SK-N-SH treated with all-trans-retinoic acid at 6 μM for 48 hours (cell line): Measurements from ENCODE around the gene POLR1D.
A peak's percentile ranks its signal among the peaks of the same experiment; 100 is the strongest.

Source experiments
- ATAC-seq: fragments of 200-7000 bp; cut with Tn5 transposase; 3 replicates; pipeline ENCODE4 v1.9.1; 2020; ENCODE audit warnings: mild to moderate bottlenecking, moderate library complexity
- CSDC2 ChIP-seq: fragments of 250-450 bp; sonication (Bioruptor Pico); IDR thresholded peaks from 2 replicates; pipeline ENCODE4 v1.5.0; 2020; ENCODE audit warnings: mild to moderate bottlenecking, moderate library complexity
- CSRNP3 ChIP-seq: fragments of 250-450 bp; sonication (Bioruptor Pico); IDR thresholded peaks from 2 replicates; pipeline ENCODE4 v1.5.1; 2021; ENCODE audit warnings: mild to moderate bottlenecking, moderate library complexity
- ESRRG ChIP-seq: fragments of 250-450 bp; sonication (Bioruptor Pico); IDR thresholded peaks from 2 replicates; pipeline ENCODE4 v1.6.1; 2021; ENCODE audit warnings: mild to moderate bottlenecking
- GLIS3 ChIP-seq: fragments of 250-450 bp; sonication (Bioruptor Pico); IDR thresholded peaks from 2 replicates; pipeline ENCODE4 v1.5.0; 2020; ENCODE audit warnings: mild to moderate bottlenecking, moderate library complexity
- OSR1 ChIP-seq: fragments of 250-450 bp; sonication (Bioruptor Pico); IDR thresholded peaks from 2 replicates; pipeline ENCODE4 v1.8.0; 2022; ENCODE audit warnings: moderate library complexity, mild to moderate bottlenecking, inconsistent platforms
- PATZ1 ChIP-seq: fragments of 250-450 bp; sonication (Bioruptor Pico); IDR thresholded peaks from 2 replicates; pipeline ENCODE4 v1.8.0; 2020; ENCODE audit warnings: mild to moderate bottlenecking, moderate library complexity, borderline replicate concordance
- PPARA ChIP-seq: fragments of 250-450 bp; sonication (Bioruptor Pico); IDR thresholded peaks from 2 replicates; pipeline ENCODE4 v1.5.0; 2020; ENCODE audit warnings: mild to moderate bottlenecking, borderline replicate concordance
- RARB ChIP-seq: fragments of 250-450 bp; sonication (Bioruptor Pico); IDR thresholded peaks from 2 replicates; pipeline ENCODE4 v1.8.0; 2021; ENCODE audit warnings: mild to moderate bottlenecking, moderate library complexity
- SNAI2 ChIP-seq: fragments of 250-450 bp; sonication (Bioruptor Pico); IDR thresholded peaks from 2 replicates; pipeline ENCODE4 v1.5.0; 2020; ENCODE audit warnings: mild to moderate bottlenecking, moderate library complexity
- TCF4 ChIP-seq: fragments of 250-450 bp; sonication (Bioruptor Pico); IDR thresholded peaks from 2 replicates; pipeline ENCODE4 v1.8.0; 2021; ENCODE audit warnings: mild to moderate bottlenecking, moderate library complexity, borderline replicate concordance
- ZC3H10 ChIP-seq: fragments of 250-450 bp; sonication (Bioruptor Pico); IDR thresholded peaks from 2 replicates; pipeline ENCODE4 v1.5.1; 2021; ENCODE audit warnings: mild to moderate bottlenecking, moderate library complexity
- ZFP3 ChIP-seq: fragments of 250-450 bp; sonication (Bioruptor Pico); IDR thresholded peaks from 2 replicates; pipeline ENCODE4 v1.5.0; 2020; ENCODE audit warnings: mild to moderate bottlenecking, moderate library complexity
- ZNF565 ChIP-seq: fragments of 450-650 bp; formaldehyde crosslinking; conservative IDR thresholded peaks from 2 replicates; pipeline ENCODE4 v1.5.0; 2020; ENCODE audit warnings: low read depth, mild to moderate bottlenecking, moderate library complexity
- ZNF70 ChIP-seq: fragments of 450-650 bp; formaldehyde crosslinking; IDR thresholded peaks from 2 replicates; pipeline ENCODE4 v1.5.0; 2020; ENCODE audit warnings: mild to moderate bottlenecking, moderate library complexity
- ZNF8 ChIP-seq: fragments of 450-650 bp; formaldehyde crosslinking; IDR thresholded peaks from 2 replicates; pipeline ENCODE4 v1.5.0; 2020; ENCODE audit warnings: mild to moderate bottlenecking, moderate library complexity
- TF ChIP-seq, protein P1 (sequence below): fragments of 250-450 bp; sonication (Bioruptor Pico); IDR thresholded peaks from 2 replicates; pipeline ENCODE4 v1.8.0; 2021; ENCODE audit warnings: low read depth, mild to moderate bottlenecking, moderate library complexity, borderline replicate concordance
- TF ChIP-seq, protein P2 (sequence below): fragments of 250-450 bp; sonication (Bioruptor Pico); IDR thresholded peaks from 2 replicates; pipeline ENCODE4 v1.5.0; 2020; ENCODE audit warnings: mild to moderate bottlenecking, moderate library complexity
- TF ChIP-seq, protein P3 (sequence below): fragments of 250-450 bp; sonication (Bioruptor Pico); IDR thresholded peaks from 2 replicates; pipeline ENCODE4 v1.5.1; 2020; ENCODE audit warnings: low read depth, mild to moderate bottlenecking, moderate library complexity

Gene POLR1D

GRCh38 chr13:27657724-27658123 is 36.0 kb downstream of the POLR1D start:
- TF ChIP-seq ZFP3 (CRISPR knock-in tag) (no peak), CSRNP3 (no peak), CSDC2 (CRISPR knock-in tag) (no peak), ZNF8 (CRISPR knock-in tag) (no peak), ZNF70 (CRISPR knock-in tag) (no peak), PATZ1 (no peak)
- TF ChIP-seq, protein P1, sequence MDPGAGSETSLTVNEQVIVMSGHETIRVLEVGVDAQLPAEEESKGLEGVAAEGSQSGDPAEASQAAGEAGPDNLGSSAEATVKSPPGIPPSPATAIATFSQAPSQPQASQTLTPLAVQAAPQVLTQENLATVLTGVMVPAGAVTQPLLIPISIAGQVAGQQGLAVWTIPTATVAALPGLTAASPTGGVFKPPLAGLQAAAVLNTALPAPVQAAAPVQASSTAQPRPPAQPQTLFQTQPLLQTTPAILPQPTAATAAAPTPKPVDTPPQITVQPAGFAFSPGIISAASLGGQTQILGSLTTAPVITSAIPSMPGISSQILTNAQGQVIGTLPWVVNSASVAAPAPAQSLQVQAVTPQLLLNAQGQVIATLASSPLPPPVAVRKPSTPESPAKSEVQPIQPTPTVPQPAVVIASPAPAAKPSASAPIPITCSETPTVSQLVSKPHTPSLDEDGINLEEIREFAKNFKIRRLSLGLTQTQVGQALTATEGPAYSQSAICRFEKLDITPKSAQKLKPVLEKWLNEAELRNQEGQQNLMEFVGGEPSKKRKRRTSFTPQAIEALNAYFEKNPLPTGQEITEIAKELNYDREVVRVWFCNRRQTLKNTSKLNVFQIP (CRISPR knock-in tag) = no peak
- TF ChIP-seq, protein P2, sequence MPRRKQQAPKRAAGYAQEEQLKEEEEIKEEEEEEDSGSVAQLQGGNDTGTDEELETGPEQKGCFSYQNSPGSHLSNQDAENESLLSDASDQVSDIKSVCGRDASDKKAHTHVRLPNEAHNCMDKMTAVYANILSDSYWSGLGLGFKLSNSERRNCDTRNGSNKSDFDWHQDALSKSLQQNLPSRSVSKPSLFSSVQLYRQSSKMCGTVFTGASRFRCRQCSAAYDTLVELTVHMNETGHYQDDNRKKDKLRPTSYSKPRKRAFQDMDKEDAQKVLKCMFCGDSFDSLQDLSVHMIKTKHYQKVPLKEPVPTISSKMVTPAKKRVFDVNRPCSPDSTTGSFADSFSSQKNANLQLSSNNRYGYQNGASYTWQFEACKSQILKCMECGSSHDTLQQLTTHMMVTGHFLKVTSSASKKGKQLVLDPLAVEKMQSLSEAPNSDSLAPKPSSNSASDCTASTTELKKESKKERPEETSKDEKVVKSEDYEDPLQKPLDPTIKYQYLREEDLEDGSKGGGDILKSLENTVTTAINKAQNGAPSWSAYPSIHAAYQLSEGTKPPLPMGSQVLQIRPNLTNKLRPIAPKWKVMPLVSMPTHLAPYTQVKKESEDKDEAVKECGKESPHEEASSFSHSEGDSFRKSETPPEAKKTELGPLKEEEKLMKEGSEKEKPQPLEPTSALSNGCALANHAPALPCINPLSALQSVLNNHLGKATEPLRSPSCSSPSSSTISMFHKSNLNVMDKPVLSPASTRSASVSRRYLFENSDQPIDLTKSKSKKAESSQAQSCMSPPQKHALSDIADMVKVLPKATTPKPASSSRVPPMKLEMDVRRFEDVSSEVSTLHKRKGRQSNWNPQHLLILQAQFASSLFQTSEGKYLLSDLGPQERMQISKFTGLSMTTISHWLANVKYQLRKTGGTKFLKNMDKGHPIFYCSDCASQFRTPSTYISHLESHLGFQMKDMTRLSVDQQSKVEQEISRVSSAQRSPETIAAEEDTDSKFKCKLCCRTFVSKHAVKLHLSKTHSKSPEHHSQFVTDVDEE (CRISPR knock-in tag) = no peak
- peak; percentile 30; the same call in 1 of the 3 replicates for ATAC-seq

GRCh38 chr13:27658546-27658945 is 36.9 kb downstream of the POLR1D start:
- ATAC-seq = peak; percentile 80
- TF ChIP-seq TCF4 (CRISPR knock-in tag) (no peak), SNAI2 (CRISPR knock-in tag) (no peak), ZC3H10 (CRISPR knock-in tag) (no peak), PPARA (no peak), ZNF565 (CRISPR knock-in tag) (no peak), ZFP3 (CRISPR knock-in tag) (no peak), OSR1 (no peak), CSRNP3 (no peak), ZNF70 (CRISPR knock-in tag) (no peak), ESRRG (CRISPR knock-in tag) (no peak)
- TF ChIP-seq, protein P3, sequence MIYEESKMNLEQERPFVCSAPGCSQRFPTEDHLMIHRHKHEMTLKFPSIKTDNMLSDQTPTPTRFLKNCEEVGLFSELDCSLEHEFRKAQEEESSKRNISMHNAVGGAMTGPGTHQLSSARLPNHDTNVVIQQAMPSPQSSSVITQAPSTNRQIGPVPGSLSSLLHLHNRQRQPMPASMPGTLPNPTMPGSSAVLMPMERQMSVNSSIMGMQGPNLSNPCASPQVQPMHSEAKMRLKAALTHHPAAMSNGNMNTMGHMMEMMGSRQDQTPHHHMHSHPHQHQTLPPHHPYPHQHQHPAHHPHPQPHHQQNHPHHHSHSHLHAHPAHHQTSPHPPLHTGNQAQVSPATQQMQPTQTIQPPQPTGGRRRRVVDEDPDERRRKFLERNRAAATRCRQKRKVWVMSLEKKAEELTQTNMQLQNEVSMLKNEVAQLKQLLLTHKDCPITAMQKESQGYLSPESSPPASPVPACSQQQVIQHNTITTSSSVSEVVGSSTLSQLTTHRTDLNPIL (CRISPR knock-in tag) = no peak

- peak; percentile 24; the same call in 1 of the 3 replicates for ATAC-seq
- TF ChIP-seq, protein P1 (CRISPR knock-in tag) = no peak
- TF ChIP-seq CSDC2 (CRISPR knock-in tag) (no peak), RARB (no peak), ESRRG (CRISPR knock-in tag) (no peak), ZNF565 (CRISPR knock-in tag) (no peak), GLIS3 (no peak), OSR1 (no peak)
Observed at GRCh38 chr13:27659145-27659865, 37.6 kb downstream of the POLR1D start.
